Neutrophil (primary cell): Measurements from ENCODE around the gene CDKN3.
A peak's percentile ranks its signal among the peaks of the same experiment; 100 is the strongest.
"Not testable (repeated sequence)": the region's sequence is repeated elsewhere in the genome, so short reads cannot be mapped to it uniquely, and the experiment has no call there.

Source experiments
- H3K27ac ChIP-seq: fragments of 200-600 bp; sonication (generic); 2 replicates; pipeline ENCODE4 v1.5.1; 2016; ENCODE audit warnings: mild to moderate bottlenecking, moderate library complexity
- H3K27me3 ChIP-seq: fragments of 200-600 bp; sonication (generic); 2 replicates; pipeline ENCODE4 v1.6.0; 2016; ENCODE audit warnings: mild to moderate bottlenecking
- H3K36me3 ChIP-seq: fragments of 200-600 bp; sonication (generic); 2 replicates; pipeline ENCODE4 v1.5.1; 2017
- H3K4me1 ChIP-seq, 2 experiments: fragments of 200-600 bp in 1 of 2; sonication (generic) in 1 of 2; 1 replicate in 1 of 2; 2 replicates in 1 of 2; pipeline versions ENCODE4 v1.5.1 to v1.6.1; 2013 to 2016; ENCODE audit warnings: low read depth in 1 of 2, low read length in 1 of 2, mild to moderate bottlenecking in 1 of 2, moderate library complexity in 1 of 2; ENCODE audit not compliant: control insufficient read depth in 1 of 2, insufficient read depth in 1 of 2
- H3K4me3 ChIP-seq, 2 experiments: fragments of 200-600 bp in 1 of 2; sonication (generic) in 1 of 2; 1 replicate in 1 of 2; 2 replicates in 1 of 2; pipeline ENCODE4 v1.5.1; 2013 to 2016; ENCODE audit warnings: low read depth in 1 of 2, low read length in 1 of 2, mild to moderate bottlenecking in 1 of 2, moderate library complexity in 1 of 2
- H3K9me3 ChIP-seq: fragments of 200-600 bp; sonication (generic); 2 replicates; pipeline ENCODE4 v1.5.1; 2016
- CTCF ChIP-seq: fragments of 200-600 bp; sonication (generic); IDR thresholded peaks from 2 replicates; pipeline ENCODE4 v1.5.1; 2016; ENCODE audit warnings: antibody characterized with exemption

The CDKN3 gene

GRCh38 chr14:54395716-54396115 lies 1.1 kb upstream of the CDKN3 start:
- peaks cover 19 to 29% of the 10 kb centered on the region in 2 experiments for H3K4me1 ChIP-seq
- no peaks in the 10 kb centered on the region for H3K9me3 ChIP-seq
- H3K27ac ChIP-seq, result no peak overlapping the region
- H3K4me3 ChIP-seq, result peak overlapping the region in 1 of 2 experiments; percentile 94
- no peaks in the 10 kb centered on the region for H3K27me3 ChIP-seq
- no peaks in the 10 kb centered on the region for H3K36me3 ChIP-seq
- no peak for TF ChIP-seq CTCF

- no peak for TF ChIP-seq CTCF
- Histone ChIP-seq H3K27me3 (no peaks in the 10 kb centered on the region), H3K4me1 (peaks cover 19 to 29% of the 10 kb centered on the region in 2 experiments), H3K4me3 (peak overlapping the region; percentile 81 to 94), H3K27ac (peak overlapping the region; percentile 68), H3K9me3 (no peaks in the 10 kb centered on the region), H3K36me3 (no peaks in the 10 kb centered on the region)
These were observed 669 bp upstream of the CDKN3 start for GRCh38 chr14:54396183-54396492.

GRCh38 chr14:54399560-54399959 lies 2.8 kb downstream of the CDKN3 start:
- Histone ChIP-seq H3K4me3 (no peak overlapping the region), H3K36me3 (no peaks in the 10 kb centered on the region), H3K9me3 (no peaks in the 10 kb centered on the region), H3K27me3 (no peaks in the 10 kb centered on the region), H3K27ac (peak overlapping the region; percentile 24), H3K4me1 (peaks cover 19 to 29% of the 10 kb centered on the region in 2 experiments)
- no peak for TF ChIP-seq CTCF

GRCh38 chr14:54403401-54404005 lies 6.7 kb downstream of the CDKN3 start:
- H3K27me3 ChIP-seq, H3K4me1 ChIP-seq, H3K9me3 ChIP-seq, H3K27ac ChIP-seq, H3K4me3 ChIP-seq: not testable (repeated sequence)
- H3K36me3 ChIP-seq, result peaks cover 14% of the 10 kb centered on the region

- H3K9me3 ChIP-seq, result no peaks in the 10 kb centered on the region
- no peak overlapping the region for H3K4me3 ChIP-seq
- H3K36me3 ChIP-seq, result peaks cover 64% of the 10 kb centered on the region
- H3K27me3 ChIP-seq, result no peaks in the 10 kb centered on the region
- H3K4me1 ChIP-seq, result no peaks in the 10 kb centered on the region
- no peak for TF ChIP-seq CTCF
- no peak overlapping the region for H3K27ac ChIP-seq
These were observed 13.4 kb downstream of the CDKN3 start for GRCh38 chr14:54410215-54410614.

GRCh38 chr14:54411371-54411770 lies 14.6 kb downstream of the CDKN3 start:
- Histone ChIP-seq H3K9me3 (no peaks in the 10 kb centered on the region), H3K4me1 (no peaks in the 10 kb centered on the region), H3K36me3 (peaks cover 71% of the 10 kb centered on the region), H3K4me3 (no peak overlapping the region), H3K27ac (no peak overlapping the region), H3K27me3 (no peaks in the 10 kb centered on the region)
- no peak for TF ChIP-seq CTCF
